ENCODE measurements around the gene ZIC4. TPM values are rescaled to one million over a fixed set of nuclear protein-coding genes. Genes with fewer than 3 reads are reported as not detected.
A peak's percentile ranks its signal among the peaks of the same experiment; 100 is the strongest.

The ZIC4 gene
- polyA plus RNA-seq, 3 donors, result not detected

GRCh38 chr3:147387291-147387884, 19.0 kb downstream of the ZIC4 start:
- Mint-ChIP-seq H3K4me3 (peak overlapping the region in 1 of 2 donors; percentile 61), H3K36me3 (peaks cover 6 to 9% of the 10 kb centered on the region in 2 donors), H3K4me1 (no peaks in the 10 kb centered on the region), H3K27me3 (ENCODE audit: low read depth in 3 of 3) (peaks cover 97 to 99% (median 98%) of the 10 kb centered on the region in 3 donors), H3K9me3 (peaks cover 24 to 75% (median 66%) of the 10 kb centered on the region in 7 donors), H3K27ac (no peak overlapping the region)
- Histone ChIP-seq H3K36me3 (replicated peaks in 1 of 2; ENCODE audit: control insufficient read depth in 1 of 2, insufficient read depth in 2 of 2, low read length in 2 of 2) (no peaks in the 10 kb centered on the region), H4K20me1 (ENCODE audit: insufficient read depth, low read length) (no peaks in the 10 kb centered on the region), H3K4me3 (replicated peaks in 1 of 3; ENCODE audit: low read depth in 2 of 3, low read length in 3 of 3) (no peak overlapping the region), H3K4me2 (replicated peaks; ENCODE audit: extremely low read depth, low read length, poor library complexity, severe bottlenecking) (no peak overlapping the region), H3K4me1 (ENCODE audit: control insufficient read depth in 1 of 2, insufficient read depth in 2 of 2, low read length in 2 of 2) (no peaks in the 10 kb centered on the region), H3K79me2 (ENCODE audit: insufficient read depth, low read length) (no peaks in the 10 kb centered on the region), H3K27me3 (ENCODE audit: control insufficient read depth in 2 of 2, insufficient read depth in 2 of 2, low read length in 2 of 2) (peaks cover 95 to 100% of the 10 kb centered on the region in 2 donors), H3K27ac (ENCODE audit: low read depth in 1 of 2, low read length in 2 of 2) (no peak overlapping the region), H2AFZ (ENCODE audit: insufficient read depth, low read depth, low read length, poor library complexity, severe bottlenecking) (no peak overlapping the region), H3K9me3 (replicated peaks in 1 of 2; ENCODE audit: control insufficient read depth in 1 of 2, insufficient read depth in 1 of 2, low read length in 2 of 2) (peaks cover 39 to 80% of the 10 kb centered on the region in 2 donors), H3K9ac (ENCODE audit: insufficient read depth, low read length, poor library complexity, severe bottlenecking) (no peak overlapping the region)
- intact Hi-C loops (cut with micrococcal nuclease), result no loop called here
- 0% methylated on average over 3 of the region's 10 CpGs for WGBS (ENCODE audit: insufficient coverage)
- no peak for DNase-seq
- TF ChIP-seq, protein P1, sequence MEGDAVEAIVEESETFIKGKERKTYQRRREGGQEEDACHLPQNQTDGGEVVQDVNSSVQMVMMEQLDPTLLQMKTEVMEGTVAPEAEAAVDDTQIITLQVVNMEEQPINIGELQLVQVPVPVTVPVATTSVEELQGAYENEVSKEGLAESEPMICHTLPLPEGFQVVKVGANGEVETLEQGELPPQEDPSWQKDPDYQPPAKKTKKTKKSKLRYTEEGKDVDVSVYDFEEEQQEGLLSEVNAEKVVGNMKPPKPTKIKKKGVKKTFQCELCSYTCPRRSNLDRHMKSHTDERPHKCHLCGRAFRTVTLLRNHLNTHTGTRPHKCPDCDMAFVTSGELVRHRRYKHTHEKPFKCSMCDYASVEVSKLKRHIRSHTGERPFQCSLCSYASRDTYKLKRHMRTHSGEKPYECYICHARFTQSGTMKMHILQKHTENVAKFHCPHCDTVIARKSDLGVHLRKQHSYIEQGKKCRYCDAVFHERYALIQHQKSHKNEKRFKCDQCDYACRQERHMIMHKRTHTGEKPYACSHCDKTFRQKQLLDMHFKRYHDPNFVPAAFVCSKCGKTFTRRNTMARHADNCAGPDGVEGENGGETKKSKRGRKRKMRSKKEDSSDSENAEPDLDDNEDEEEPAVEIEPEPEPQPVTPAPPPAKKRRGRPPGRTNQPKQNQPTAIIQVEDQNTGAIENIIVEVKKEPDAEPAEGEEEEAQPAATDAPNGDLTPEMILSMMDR (IDR thresholded peaks at IDR 0.05), result no peak

- H3K36me3 ChIP-seq (replicated peaks in 1 of 2; ENCODE audit: control insufficient read depth in 1 of 2, insufficient read depth in 2 of 2, low read length in 2 of 2), result no peaks in the 10 kb centered on the region
- no peak for DNase-seq
- Mint-ChIP-seq H3K27me3 (ENCODE audit: low read depth in 3 of 3) (peaks cover 94 to 98% (median 95%) of the 10 kb centered on the region in 3 donors), H3K9me3 (peaks cover 18 to 65% (median 52%) of the 10 kb centered on the region in 7 donors), H3K4me3 (peak overlapping the region in 1 of 2 donors; percentile 76), H3K36me3 (peaks cover 2 to 6% of the 10 kb centered on the region in 2 donors), H3K27ac (no peak overlapping the region), H3K4me1 (no peaks in the 10 kb centered on the region)
- 10% methylated on average over 9 of the region's 23 CpGs for WGBS (ENCODE audit: insufficient coverage)
- intact Hi-C loops (cut with micrococcal nuclease), result no loop called here
- no peak overlapping the region for H3K9ac ChIP-seq (ENCODE audit: insufficient read depth, low read length, poor library complexity, severe bottlenecking)
- peaks cover 28 to 74% of the 10 kb centered on the region in 2 donors for H3K9me3 ChIP-seq (replicated peaks in 1 of 2; ENCODE audit: control insufficient read depth in 1 of 2, insufficient read depth in 1 of 2, low read length in 2 of 2)
- no peaks in the 10 kb centered on the region for H4K20me1 ChIP-seq (ENCODE audit: insufficient read depth, low read length)
- no peak overlapping the region for H3K4me3 ChIP-seq (replicated peaks in 1 of 3; ENCODE audit: low read depth in 2 of 3, low read length in 3 of 3)
- no peak overlapping the region for H3K4me2 ChIP-seq (replicated peaks; ENCODE audit: extremely low read depth, low read length, poor library complexity, severe bottlenecking)
- no peak overlapping the region for H2AFZ ChIP-seq (ENCODE audit: insufficient read depth, low read depth, low read length, poor library complexity, severe bottlenecking)
- H3K79me2 ChIP-seq (ENCODE audit: insufficient read depth, low read length), result no peaks in the 10 kb centered on the region
- no peaks in the 10 kb centered on the region for H3K4me1 ChIP-seq (ENCODE audit: control insufficient read depth in 1 of 2, insufficient read depth in 2 of 2, low read length in 2 of 2)
- H3K27ac ChIP-seq (ENCODE audit: low read depth in 1 of 2, low read length in 2 of 2), result no peak overlapping the region
- peaks cover 95 to 100% of the 10 kb centered on the region in 2 donors for H3K27me3 ChIP-seq (ENCODE audit: control insufficient read depth in 2 of 2, insufficient read depth in 2 of 2, low read length in 2 of 2)
- TF ChIP-seq, protein P1 (IDR thresholded peaks at IDR 0.05), result no peak
These were observed 21.0 kb downstream of the ZIC4 start for GRCh38 chr3:147385059-147386012.

All from CD14-positive monocyte (primary cell).